Inferior parietal cortex (tissue), 1 donor: ENCODE results near the gene ANKRD37.
A peak's percentile ranks its signal among the peaks of the same experiment; 100 is the strongest.
"Not testable (repeated sequence)": the region's sequence is repeated elsewhere in the genome, so short reads cannot be mapped to it uniquely, and the experiment has no call there.

ENCODE experiments used
- DNase-seq: peaks from one replicate; pipeline ENCODE4 v3.0.0-alpha.2; 2016; ENCODE audit errors: extremely low spot score

ANKRD37 gene, protein sequence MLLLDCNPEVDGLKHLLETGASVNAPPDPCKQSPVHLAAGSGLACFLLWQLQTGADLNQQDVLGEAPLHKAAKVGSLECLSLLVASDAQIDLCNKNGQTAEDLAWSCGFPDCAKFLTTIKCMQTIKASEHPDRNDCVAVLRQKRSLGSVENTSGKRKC

DNA sequence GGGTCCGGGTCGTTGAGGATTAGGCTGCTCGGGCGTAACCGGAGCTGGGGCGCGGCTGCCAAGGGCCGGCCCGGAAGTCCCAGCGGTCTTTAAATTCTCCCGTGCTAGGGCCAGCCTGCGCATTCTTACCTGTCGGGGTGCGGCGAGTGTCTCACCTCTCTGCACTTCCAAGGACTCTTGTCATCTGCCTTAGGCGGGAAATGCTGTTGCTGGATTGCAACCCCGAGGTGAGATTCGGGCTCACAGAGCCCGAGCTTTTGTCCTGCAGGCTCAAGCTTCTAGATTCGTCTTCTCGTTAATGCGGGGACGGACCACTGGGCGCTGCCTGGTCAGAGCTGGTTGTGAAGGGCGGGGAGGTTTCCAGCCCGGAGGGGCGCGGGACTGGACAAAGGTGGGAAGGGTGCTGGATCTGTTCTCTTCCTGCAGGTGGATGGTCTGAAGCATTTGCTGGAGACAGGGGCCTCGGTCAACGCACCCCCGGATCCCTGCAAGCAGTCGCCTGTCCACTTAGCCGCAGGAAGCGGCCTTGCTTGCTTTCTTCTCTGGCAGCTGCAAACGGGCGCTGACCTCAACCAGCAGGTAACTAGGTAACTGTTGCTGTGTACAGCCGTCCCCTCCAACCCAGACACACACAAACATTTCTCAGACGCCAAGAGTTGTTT is at the start of gene ANKRD37:
TSS of gene ANKRD37 (plus strand) at position 118 of the 662 bp plus-strand sequence. CDS start at position 201, 83 bp downstream.
- no peak for DNase-seq

- peak; percentile 25 for DNase-seq
These were observed 49.6 kb upstream of the ANKRD37 start for GRCh38 chr4:185346975-185347601.

DNA sequence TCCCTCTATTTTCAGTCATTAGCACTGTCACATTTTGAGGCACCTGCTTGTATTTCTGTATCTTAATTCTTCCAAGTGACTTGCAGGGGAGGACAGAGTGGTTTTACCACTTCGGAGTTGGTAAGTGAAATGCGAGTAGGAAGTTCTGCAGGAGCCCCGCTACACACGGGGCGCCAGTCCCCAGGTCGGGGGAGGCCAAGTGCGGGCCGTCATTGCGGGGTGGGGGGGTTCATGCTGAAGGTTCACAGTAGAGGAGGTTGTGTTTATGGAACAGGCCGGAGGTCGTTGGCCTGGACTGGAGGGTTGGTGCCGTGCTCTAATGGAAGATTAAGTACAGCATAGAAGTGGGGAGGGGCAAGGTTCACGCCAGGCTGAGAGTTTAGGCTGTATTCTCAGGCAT is 45.0 kb upstream of the ANKRD37 start:
- no peak for DNase-seq

- no peak for DNase-seq
These were observed 44.4 kb upstream of the ANKRD37 start for GRCh38 chr4:185352202-185352601.

GRCh38 chr4:185352741-185353140 is 43.9 kb upstream of the ANKRD37 start:
- DNase-seq = no peak

- DNase-seq = no peak
These were observed 39.4 kb upstream of the ANKRD37 start for GRCh38 chr4:185357211-185357610.

DNA sequence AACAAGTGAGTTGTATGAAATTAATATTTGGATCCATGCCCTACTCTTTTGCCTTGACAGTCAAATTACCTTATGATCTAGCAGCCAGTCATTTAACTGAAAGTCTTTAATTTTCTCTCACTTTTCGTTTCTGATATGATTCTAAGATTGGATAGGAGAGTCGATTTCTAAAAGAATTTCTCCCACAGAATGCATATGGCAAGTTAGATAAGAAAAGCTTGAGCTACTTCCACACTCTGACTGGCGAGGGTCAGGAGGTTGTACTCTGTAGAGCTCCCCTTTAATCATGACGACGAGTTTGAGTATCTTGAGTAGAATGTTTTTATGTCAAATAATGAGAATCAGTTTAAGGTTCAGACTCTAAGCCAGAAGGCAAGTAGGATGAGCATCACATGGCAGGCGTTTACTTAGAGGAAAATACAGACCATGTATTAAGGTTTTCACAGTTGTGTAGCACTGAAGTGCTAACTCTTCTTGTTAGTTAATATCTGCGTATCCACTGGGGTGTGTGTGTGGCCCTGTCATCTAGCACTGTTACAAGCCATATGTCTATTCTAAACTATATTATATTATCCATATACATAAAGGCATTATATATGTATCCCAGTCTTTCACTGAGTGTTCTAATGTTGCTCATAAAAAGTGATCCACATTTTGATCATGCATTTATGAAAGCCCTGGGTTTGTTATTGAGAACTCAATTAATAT is 38.8 kb upstream of the ANKRD37 start:
- DNase-seq = no peak

- no peak for DNase-seq
These were observed 38.1 kb upstream of the ANKRD37 start for GRCh38 chr4:185358514-185358913.

DNA sequence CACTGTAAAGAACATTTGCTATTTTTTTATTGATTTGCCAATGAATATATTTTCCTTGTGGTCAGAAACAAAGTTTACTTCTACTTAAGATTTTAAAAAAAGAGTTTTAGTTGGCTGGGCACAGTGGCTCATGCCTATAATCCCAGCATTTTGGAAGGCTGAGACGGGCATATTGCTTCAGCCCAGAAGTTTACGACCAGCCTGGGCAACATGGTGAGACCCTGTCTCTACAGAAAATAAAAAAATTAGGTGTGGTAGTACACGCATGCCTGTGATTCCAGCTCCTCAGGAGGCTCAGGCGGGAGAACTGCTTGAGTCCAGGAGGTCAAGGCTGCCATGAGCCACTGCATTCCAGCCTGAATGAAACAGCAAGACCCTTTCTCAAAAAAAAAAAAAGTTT is 37.7 kb upstream of the ANKRD37 start:
- no peak for DNase-seq

DNA sequence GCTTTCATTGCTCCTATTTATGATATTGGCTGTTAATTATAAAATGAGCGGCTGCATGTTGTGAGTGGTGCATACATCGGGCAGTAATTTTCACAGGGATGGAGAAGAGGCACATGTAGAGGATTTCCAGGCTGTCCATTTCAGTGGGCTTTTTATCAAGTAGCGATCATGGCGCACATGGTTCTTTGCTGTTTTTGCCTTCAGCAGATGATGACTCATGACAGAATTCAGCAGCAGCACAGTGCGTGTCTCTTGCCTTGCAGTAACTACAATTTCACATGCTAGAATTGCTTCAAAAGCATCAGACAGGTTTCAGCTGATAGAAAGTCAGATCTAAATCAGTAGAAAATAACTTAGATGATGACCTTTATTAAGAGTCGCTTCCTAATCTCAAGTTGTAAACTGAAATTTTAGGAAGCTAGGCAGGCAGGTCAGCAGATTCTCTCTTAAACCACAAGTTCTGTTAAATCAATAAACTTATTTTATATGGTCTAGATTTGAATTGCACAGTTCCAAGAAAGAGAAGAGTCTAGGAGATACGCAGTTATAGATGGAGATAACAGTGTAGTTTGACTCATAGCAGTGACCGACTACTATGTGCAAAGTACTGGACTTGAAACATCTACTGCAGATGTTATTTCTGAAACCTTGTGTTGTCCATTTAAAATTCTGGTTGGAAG is 36.7 kb upstream of the ANKRD37 start:
- DNase-seq = no peak

GRCh38 chr4:185361872-185362271 is 34.8 kb upstream of the ANKRD37 start:
- no peak for DNase-seq

DNA sequence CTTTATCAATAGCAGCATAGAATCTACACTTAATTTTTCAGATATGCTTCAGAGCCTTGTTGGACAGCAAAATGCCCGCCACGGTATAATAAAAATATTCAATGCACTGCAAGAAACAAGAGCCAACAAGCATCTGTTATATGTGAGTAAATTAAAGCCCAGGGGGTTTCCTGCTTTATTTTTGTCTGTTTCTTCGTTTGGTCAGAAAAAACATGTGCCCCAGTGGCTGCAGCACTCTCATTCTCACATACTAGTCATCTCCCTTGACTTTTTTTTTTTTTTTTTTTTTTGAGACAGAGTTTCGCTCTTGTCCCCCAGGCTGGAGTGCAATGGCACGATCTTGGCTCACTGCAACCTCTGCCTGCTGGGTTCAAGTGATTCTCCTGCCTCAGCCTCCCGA is 34.1 kb upstream of the ANKRD37 start:
- DNase-seq = not testable (repeated sequence)

DNA sequence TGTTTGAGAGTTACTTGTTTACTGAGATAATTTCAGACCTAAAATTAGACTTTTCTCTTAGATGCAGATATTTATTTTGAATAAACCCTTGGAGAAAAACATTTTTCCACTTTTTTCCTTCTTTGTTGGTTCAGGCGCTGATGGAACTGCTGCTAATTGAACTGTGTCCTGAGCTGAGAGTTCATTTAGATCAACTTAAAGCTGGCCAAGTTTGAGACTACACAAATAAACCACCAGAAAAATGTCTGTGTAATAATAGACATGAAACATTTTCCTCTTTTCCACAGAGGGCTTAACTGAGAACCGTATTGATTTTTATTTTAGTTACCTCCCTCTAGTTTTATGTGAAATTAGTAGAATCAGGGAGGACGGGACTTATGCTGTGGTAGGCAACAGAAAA is 33.4 kb upstream of the ANKRD37 start:
- DNase-seq = no peak

GRCh38 chr4:185364886-185365285 is 31.8 kb upstream of the ANKRD37 start:
- DNase-seq = no peak

- no peak for DNase-seq
These were observed 26.9 kb upstream of the ANKRD37 start for GRCh38 chr4:185369731-185370130.

GRCh38 chr4:185370268-185370949 is 26.2 kb upstream of the ANKRD37 start:
- no peak for DNase-seq

- DNase-seq = no peak
These were observed 24.9 kb upstream of the ANKRD37 start for GRCh38 chr4:185371702-185372101.

DNA sequence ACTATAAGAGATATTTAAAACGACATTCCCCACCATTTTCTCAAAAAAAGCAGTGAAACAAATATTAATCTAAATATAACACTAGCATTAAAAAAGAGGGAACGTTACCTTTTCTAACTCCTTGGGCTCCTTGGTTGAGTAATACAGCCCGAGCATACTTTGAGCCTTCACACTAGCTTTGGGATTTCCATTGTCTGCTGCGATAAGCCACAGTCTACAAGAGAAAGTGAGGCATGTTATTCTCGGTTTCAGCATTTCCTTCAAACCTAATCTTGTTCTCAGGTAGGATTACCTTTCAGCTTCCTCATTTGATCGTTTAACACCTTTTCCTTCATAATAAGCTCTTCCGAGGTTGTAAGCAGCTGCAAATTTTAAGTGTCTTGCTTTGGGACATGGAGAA is 22.6 kb upstream of the ANKRD37 start:
- DNase-seq = no peak

GRCh38 chr4:185374573-185374972 is 22.1 kb upstream of the ANKRD37 start:
- no peak for DNase-seq

GRCh38 chr4:185378264-185378663 is 18.4 kb upstream of the ANKRD37 start:
- DNase-seq = no peak
